ENCODE data around the gene HLA-DOB.

The HLA-DOB gene

DNA sequence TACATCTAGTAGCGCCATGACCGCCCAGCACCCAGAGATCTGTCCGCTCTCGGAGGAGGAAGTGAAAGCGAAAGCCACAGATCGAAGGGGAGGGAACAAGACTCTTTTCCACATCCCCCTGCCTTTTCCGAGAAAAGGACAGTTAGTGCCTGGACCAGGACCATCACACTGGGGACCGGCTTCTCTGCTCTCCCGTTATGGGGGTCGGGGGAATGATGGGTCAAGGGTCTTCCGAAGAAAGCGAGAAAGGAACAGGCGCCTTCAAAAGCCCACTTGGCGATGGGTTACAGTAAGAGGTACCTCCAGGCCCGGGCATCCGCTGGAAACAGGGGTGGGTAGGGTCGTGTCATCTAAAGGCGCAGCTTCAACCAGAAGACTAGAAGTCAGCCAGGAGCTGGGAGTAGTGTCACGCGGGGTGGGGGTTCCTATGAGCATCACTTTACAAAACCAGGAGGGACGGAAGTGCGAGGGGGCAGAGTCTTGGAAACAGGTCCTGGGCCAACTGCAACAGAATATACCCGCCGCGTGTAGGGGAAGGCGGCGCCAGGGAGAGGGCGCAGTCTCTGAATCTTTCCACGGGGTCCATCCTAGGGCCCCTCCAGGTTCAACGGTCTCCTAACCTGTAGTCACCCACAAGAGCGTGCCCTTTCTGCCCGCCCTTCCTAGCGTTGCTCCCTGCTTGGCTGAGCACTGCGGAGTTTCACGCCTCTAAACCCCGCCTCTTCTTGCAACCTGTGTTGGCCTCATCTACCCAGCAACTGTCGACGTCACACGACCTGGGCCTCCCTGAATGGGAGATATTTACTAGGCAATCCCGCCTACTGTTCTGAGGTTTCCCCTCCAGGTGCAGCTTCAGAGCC is 27.4 kb upstream of the HLA-DOB start, which contains the start of gene PSMB8:
PSMB8 (minus strand) TSS at position 69 of the 860 bp plus-strand sequence; CDS start at position 18, 51 bp downstream.
- peak; percentile 45 for TF ChIP-seq CTCF (conservative IDR thresholded peaks at IDR 0.05; ENCODE audit: low read depth, low read length)
- peak within 1 kb of the TSS; percentile 90 for H3K4me3 ChIP-seq (ENCODE audit: low read depth, low read length)
- peak; percentile 95 for DNase-seq (ENCODE audit: low read depth)

DNA sequence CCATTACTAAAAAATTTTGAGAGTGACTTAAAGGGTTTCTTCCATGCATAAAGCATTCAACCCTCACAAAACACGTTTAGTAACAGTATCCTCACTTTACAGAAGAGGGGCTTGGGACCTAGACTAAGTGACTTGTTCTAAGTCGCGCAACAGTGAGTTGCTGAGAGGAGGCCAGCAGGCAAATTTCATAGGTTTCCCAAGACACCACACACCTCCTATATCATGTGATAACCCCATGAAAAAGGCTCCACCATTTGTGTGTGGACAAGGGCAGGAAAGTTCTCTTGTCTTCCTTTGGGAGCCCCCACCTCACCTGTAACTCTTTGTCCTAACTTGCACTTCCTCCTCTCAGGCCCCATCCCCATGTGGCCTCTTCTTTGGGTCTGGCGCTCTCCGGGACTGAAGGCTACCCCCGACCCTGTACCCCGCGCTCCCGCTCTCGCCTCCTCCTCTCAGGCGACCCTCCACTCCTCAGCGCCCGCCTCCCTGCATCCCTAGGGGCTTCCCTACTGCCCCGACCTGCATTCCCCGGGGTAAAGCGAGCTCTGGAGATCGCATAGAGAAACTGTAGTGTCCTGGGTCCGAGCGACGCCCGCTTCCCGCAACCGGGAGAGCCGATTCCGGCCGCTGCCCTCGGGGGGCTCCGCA is 26.7 kb upstream of the HLA-DOB start:
- DNase-seq (ENCODE audit: low read depth) = no peak
- peak overlapping the region; percentile 90 for H3K4me3 ChIP-seq (ENCODE audit: low read depth, low read length)
- no peak for TF ChIP-seq CTCF (conservative IDR thresholded peaks at IDR 0.05; ENCODE audit: low read depth, low read length)

- no peak for DNase-seq (ENCODE audit: low read depth)
- H3K4me3 ChIP-seq (ENCODE audit: low read depth, low read length) = peak overlapping the region; percentile 90
- no peak for TF ChIP-seq CTCF (conservative IDR thresholded peaks at IDR 0.05; ENCODE audit: low read depth, low read length)
These were observed 25.9 kb upstream of the HLA-DOB start for GRCh38 chr6:32842690-32843089.

GRCh38 chr6:32842021-32842650 is 25.3 kb upstream of the HLA-DOB start:
- TF ChIP-seq CTCF (conservative IDR thresholded peaks at IDR 0.05; ENCODE audit: low read depth, low read length) = no peak
- H3K4me3 ChIP-seq (ENCODE audit: low read depth, low read length) = no peak overlapping the region
- no peak for DNase-seq (ENCODE audit: low read depth)

GRCh38 chr6:32840604-32841246 is 23.9 kb upstream of the HLA-DOB start:
- TF ChIP-seq CTCF (conservative IDR thresholded peaks at IDR 0.05; ENCODE audit: low read depth, low read length) = no peak
- H3K4me3 ChIP-seq (ENCODE audit: low read depth, low read length) = no peak overlapping the region
- no peak for DNase-seq (ENCODE audit: low read depth)

GRCh38 chr6:32839356-32839755 is 22.6 kb upstream of the HLA-DOB start:
- no peak overlapping the region for H3K4me3 ChIP-seq (ENCODE audit: low read depth, low read length)
- no peak for DNase-seq (ENCODE audit: low read depth)
- no peak for TF ChIP-seq CTCF (conservative IDR thresholded peaks at IDR 0.05; ENCODE audit: low read depth, low read length)

Measured in choroid plexus epithelial cell (primary cell).